NT2/D1 (cell line): Measurements from ENCODE around the gene SSTR4.

Experiments used
- DNase-seq: peaks from one replicate; pipeline ENCODE4 v3.0.0-alpha.2; 2011; ENCODE audit warnings: low read depth, low spot score
- H3K27me3 ChIP-seq: 2 replicates; pipeline ENCODE4 v1.6.0; 2011; ENCODE audit warnings: mild to moderate bottlenecking; ENCODE audit not compliant: insufficient read length, insufficient read depth
- H3K36me3 ChIP-seq: 2 replicates; pipeline ENCODE4 v1.6.1; 2011; ENCODE audit warnings: mild to moderate bottlenecking, low read length, mixed read lengths; ENCODE audit not compliant: insufficient read depth, insufficient read length
- H3K4me1 ChIP-seq: 2 replicates; pipeline ENCODE4 v1.5.1; 2011; ENCODE audit not compliant: insufficient read depth, insufficient read length
- H3K4me3 ChIP-seq: 2 replicates; pipeline ENCODE4 v1.5.1; 2011; ENCODE audit warnings: low read depth; ENCODE audit not compliant: insufficient read length
- H3K9ac ChIP-seq: 2 replicates; pipeline ENCODE4 v1.6.0; 2011; ENCODE audit warnings: low read depth; ENCODE audit not compliant: insufficient read length
- H3K9me3 ChIP-seq: 2 replicates; pipeline ENCODE4 v1.5.1; 2011; ENCODE audit warnings: mild to moderate bottlenecking, low read length; ENCODE audit not compliant: insufficient read depth
- SUZ12 ChIP-seq: IDR thresholded peaks from 2 replicates; pipeline ENCODE4 v1.6.1; 2011; ENCODE audit not compliant: insufficient read length, insufficient read depth; ENCODE audit errors: extremely low read depth
- YY1 ChIP-seq: IDR thresholded peaks from 2 replicates; pipeline ENCODE4 v1.6.1; 2011; ENCODE audit not compliant: insufficient read length, insufficient read depth
- ZNF274 ChIP-seq: IDR thresholded peaks from 2 replicates; pipeline ENCODE4 v1.6.1; 2011; ENCODE audit warnings: mild to moderate bottlenecking, low read depth, low read length

Gene SSTR4

DNA sequence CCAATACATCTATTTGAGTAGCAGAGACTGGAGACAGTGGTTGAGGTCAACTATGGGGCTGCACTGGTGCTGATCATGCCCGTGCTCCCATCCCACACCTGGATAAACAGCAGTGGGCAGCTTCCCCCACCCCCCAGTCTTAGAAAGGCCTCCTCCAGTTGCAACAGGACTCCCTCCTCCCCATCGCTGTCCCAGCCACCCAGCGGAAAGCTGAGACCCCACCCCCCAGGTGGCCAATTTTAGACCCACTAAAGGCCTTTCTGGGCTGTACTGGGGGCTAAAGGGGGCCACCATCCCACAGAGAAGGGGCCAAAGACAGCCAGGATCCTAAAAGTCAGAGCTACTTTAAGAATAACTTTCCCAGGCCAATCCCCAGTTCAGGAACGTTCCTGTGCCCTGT is 1.2 kb upstream of the SSTR4 start:
- Histone ChIP-seq H3K4me3 (no peak overlapping the region), H3K9ac (no peak overlapping the region), H3K4me1 (no peaks in the 10 kb centered on the region), H3K36me3 (no peaks in the 10 kb centered on the region), H3K9me3 (no peaks in the 10 kb centered on the region), H3K27me3 (peaks cover 64% of the 10 kb centered on the region)
- DNase-seq: no peak
- TF ChIP-seq ZNF274 (no peak), SUZ12 (no peak), YY1 (no peak)

DNA sequence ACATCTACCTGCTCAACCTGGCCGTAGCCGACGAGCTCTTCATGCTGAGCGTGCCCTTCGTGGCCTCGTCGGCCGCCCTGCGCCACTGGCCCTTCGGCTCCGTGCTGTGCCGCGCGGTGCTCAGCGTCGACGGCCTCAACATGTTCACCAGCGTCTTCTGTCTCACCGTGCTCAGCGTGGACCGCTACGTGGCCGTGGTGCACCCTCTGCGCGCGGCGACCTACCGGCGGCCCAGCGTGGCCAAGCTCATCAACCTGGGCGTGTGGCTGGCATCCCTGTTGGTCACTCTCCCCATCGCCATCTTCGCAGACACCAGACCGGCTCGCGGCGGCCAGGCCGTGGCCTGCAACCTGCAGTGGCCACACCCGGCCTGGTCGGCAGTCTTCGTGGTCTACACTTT is 619 bp downstream of the SSTR4 start:
- H3K4me1 ChIP-seq: no peaks in the 10 kb centered on the region
- H3K4me3 ChIP-seq: peak overlapping the region; percentile 21
- no peak overlapping the region for H3K9ac ChIP-seq
- DNase-seq: no peak
- H3K36me3 ChIP-seq: no peaks in the 10 kb centered on the region
- TF ChIP-seq YY1: no peak
- TF ChIP-seq SUZ12: no peak
- TF ChIP-seq ZNF274: no peak
- H3K9me3 ChIP-seq: no peaks in the 10 kb centered on the region
- peaks cover 69% of the 10 kb centered on the region for H3K27me3 ChIP-seq

DNA sequence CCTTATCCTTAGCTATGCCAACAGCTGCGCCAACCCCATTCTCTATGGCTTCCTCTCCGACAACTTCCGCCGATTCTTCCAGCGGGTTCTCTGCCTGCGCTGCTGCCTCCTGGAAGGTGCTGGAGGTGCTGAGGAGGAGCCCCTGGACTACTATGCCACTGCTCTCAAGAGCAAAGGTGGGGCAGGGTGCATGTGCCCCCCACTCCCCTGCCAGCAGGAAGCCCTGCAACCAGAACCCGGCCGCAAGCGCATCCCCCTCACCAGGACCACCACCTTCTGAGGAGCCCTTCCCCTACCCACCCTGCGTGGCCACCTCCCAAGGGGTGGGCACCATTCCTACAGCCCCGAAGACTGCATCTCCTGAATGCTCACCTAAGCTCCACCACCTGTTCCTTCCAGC is 1.3 kb downstream of the SSTR4 start:
- Histone ChIP-seq H3K9ac (no peak overlapping the region), H3K9me3 (no peaks in the 10 kb centered on the region), H3K4me3 (no peak overlapping the region), H3K4me1 (no peaks in the 10 kb centered on the region), H3K36me3 (no peaks in the 10 kb centered on the region), H3K27me3 (peaks cover 69% of the 10 kb centered on the region)
- TF ChIP-seq ZNF274 (no peak), YY1 (no peak), SUZ12 (no peak)
- no peak for DNase-seq

DNA sequence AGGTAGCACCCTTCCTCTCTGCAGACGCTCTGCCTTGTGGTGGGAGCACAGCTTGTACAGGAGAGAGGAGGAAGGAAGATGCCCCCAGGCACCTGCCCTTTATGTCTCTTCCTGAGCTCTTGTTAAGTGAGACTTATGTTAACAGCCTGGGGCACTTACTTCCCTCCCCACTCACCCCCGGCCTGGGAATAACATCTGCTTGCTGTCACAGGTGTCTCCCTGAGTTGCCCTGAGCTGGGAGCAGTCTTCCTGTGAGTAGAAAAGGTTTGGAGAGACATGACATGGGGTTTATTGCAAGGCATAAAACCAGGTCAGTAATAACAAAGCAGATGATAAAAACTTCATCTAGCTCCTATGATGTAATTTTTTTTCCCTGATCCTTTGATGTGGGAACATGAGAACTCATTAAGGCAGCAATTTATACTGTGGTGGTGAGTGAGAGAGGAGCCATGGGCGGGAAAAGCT is 1.9 kb downstream of the SSTR4 start:
- Histone ChIP-seq H3K36me3 (no peaks in the 10 kb centered on the region), H3K4me3 (no peak overlapping the region), H3K9ac (no peak overlapping the region), H3K9me3 (no peaks in the 10 kb centered on the region), H3K4me1 (no peaks in the 10 kb centered on the region), H3K27me3 (peaks cover 69% of the 10 kb centered on the region)
- TF ChIP-seq SUZ12: no peak
- TF ChIP-seq ZNF274: no peak
- TF ChIP-seq YY1: no peak
- DNase-seq: no peak

DNA sequence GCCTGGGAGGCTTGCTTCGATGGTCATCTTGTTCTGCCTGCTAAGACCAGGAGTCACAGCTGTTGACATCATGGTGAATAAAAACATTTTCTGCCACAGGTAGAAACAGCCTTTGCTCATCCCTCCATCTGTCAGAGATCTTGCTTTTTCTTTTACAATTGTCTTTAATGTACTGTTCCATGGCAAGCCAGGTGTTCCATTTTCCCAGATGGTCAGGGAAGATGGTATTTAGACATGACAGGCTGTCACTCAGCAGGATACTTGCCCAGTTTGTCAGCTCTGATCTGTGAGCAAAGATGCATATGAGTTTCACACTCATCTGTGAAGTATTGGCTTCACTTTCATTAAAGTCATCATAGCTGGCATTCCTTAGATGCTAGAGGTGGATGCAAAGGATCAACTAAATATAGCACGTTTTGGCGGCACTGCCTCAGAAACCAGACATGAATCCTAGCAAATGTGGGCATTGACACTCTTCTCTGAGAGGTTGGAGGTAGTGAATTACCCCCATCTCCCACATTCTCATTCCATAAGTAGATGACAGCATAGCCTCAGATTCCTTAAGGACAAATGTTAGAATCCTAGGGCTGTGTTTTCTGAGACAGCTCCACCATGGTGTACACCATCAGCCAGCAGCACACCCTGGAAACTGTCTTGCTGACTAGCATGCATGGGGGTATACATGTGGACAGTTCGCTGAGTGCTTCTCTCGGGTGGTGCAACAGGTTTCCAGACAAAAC is 4.2 kb downstream of the SSTR4 start:
- no peak for TF ChIP-seq YY1
- TF ChIP-seq SUZ12: no peak
- no peak for TF ChIP-seq ZNF274
- H3K9ac ChIP-seq: no peak overlapping the region
- H3K36me3 ChIP-seq: no peaks in the 10 kb centered on the region
- H3K4me1 ChIP-seq: no peaks in the 10 kb centered on the region
- H3K4me3 ChIP-seq: no peak overlapping the region
- H3K9me3 ChIP-seq: no peaks in the 10 kb centered on the region
- no peak for DNase-seq
- H3K27me3 ChIP-seq: peaks cover 48% of the 10 kb centered on the region

DNA sequence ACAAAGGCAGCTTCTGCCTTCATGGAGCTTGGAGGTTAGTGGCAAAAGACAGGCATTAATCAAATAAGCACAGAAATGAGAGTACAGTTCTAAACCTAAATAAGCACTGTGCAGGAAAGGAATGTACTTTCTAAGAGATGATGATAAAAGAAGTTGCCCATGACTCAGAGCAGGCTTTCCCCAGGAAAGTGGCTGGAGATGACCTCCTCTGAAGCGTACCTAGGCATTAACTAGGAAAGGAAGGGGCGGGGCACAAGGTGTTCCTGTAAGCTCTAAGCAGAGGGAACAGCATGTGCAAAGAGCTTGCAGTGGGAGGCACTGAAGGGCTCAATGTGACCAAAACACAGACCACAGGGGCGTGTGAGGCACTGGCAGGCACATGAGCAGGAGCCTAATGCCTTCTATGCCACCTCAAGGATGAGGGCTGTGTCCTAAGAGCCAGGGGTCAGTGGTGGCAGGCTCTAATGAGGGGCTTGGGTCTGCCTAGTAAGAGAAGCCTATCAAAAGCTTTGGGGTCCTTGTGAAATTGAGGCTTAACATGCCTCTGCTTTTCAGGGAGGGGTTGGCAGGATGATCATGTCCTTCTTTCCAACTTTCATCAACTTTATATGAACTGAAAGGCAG is 4.9 kb downstream of the SSTR4 start:
- TF ChIP-seq ZNF274 (no peak), SUZ12 (no peak), YY1 (no peak)
- no peaks in the 10 kb centered on the region for H3K36me3 ChIP-seq
- no peaks in the 10 kb centered on the region for H3K4me1 ChIP-seq
- H3K4me3 ChIP-seq: no peak overlapping the region
- no peak overlapping the region for H3K9ac ChIP-seq
- DNase-seq: no peak
- no peaks in the 10 kb centered on the region for H3K9me3 ChIP-seq
- H3K27me3 ChIP-seq: peaks cover 42% of the 10 kb centered on the region

DNA sequence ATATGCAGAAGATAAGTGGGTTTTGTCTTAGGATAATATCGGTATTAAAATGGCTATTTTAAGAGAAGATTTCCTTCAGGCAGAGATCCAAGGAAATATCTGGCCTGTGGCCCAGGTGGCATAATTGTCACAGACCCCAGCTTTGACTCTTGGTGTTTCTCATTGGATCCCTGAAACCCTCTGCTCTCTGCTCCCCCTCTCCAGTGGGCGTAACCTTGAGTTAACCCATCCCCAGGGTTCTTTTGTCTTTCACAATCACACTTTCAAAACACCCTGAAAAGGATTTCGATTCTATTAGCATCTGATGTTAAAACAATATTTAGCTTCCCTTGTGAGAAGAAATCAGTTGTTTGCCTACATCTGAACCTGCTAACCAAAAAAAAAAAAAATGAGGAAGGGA is 7.2 kb downstream of the SSTR4 start:
- DNase-seq: no peak
- peaks cover 28% of the 10 kb centered on the region for H3K27me3 ChIP-seq

More for the DNA sequence above, 7.2 kb downstream of the SSTR4 start:
- H3K4me3 ChIP-seq: no peak overlapping the region
- H3K9me3 ChIP-seq: no peaks in the 10 kb centered on the region
- H3K4me1 ChIP-seq: no peaks in the 10 kb centered on the region
- TF ChIP-seq ZNF274 (no peak), YY1 (no peak), SUZ12 (no peak)
- no peaks in the 10 kb centered on the region for H3K36me3 ChIP-seq
- H3K9ac ChIP-seq: no peak overlapping the region
